HepG2 (cell line): Measurements from ENCODE around the gene PPA2. TPM values are rescaled to one million over a fixed set of nuclear protein-coding genes. Genes with fewer than 3 reads are reported as not detected.
A peak's percentile ranks its signal among the peaks of the same experiment; 100 is the strongest.

Experiments
- AGO2 ChIP-seq: fragments of 200-400 bp; formaldehyde crosslinking; optimal IDR thresholded peaks from 2 replicates; pipeline ENCODE3; 2017; ENCODE audit warnings: mild to moderate bottlenecking, low read depth, low read length, moderate library complexity
- BHLHE40 ChIP-seq: IDR thresholded peaks from 2 replicates; pipeline ENCODE4 v1.6.1; 2011; ENCODE audit warnings: low read length, improper control_type of control experiment
- ISX ChIP-seq: sonication (generic); formaldehyde crosslinking; conservative IDR thresholded peaks from 2 replicates; pipeline ENCODE4 v1.5.0; 2020; ENCODE audit warnings: missing genetic modification reagents
- JUND ChIP-seq: sonication (generic); formaldehyde crosslinking; IDR thresholded peaks from 2 replicates; pipeline ENCODE4 v1.8.0; 2022; ENCODE audit warnings: mild to moderate bottlenecking, missing genetic modification reagents
- KAT2B ChIP-seq: fragments of 150-350 bp; IDR thresholded peaks from 2 replicates; pipeline ENCODE4 v1.6.1; 2014; ENCODE audit warnings: low read depth, low read length, borderline replicate concordance
- KLF16 ChIP-seq, 2 experiments: sonication (generic) in 1 of 2; formaldehyde crosslinking in 1 of 2; IDR thresholded peaks; 2 replicates each; pipeline versions ENCODE4 v1.6.1 to v1.8.0; 2016 to 2023; ENCODE audit warnings: missing genetic modification reagents in 2 of 2, missing compliant biosample characterization in 1 of 2
- MYC ChIP-seq: sonication (generic); formaldehyde crosslinking; IDR thresholded peaks from 2 replicates; pipeline ENCODE4 v1.9.0; 2021; ENCODE audit warnings: missing genetic modification reagents, borderline replicate concordance
- NCOR1 ChIP-seq: fragments of 200-600 bp; sonication (generic); IDR thresholded peaks from 2 replicates; pipeline ENCODE4 v1.7.0; 2017; ENCODE audit warnings: antibody characterized with exemption, low read length, borderline replicate concordance
- PHF8 ChIP-seq: sonication (generic); formaldehyde crosslinking; IDR thresholded peaks from 2 replicates; pipeline ENCODE4 v1.5.0; 2020; ENCODE audit warnings: missing genetic modification reagents
- RBM39 ChIP-seq: fragments of 200-400 bp; formaldehyde crosslinking; IDR thresholded peaks from one replicate; pipeline ENCODE4 v1.6.1; 2018; ENCODE audit warnings: antibody characterized with exemption, mild to moderate bottlenecking, low read depth, low read length; ENCODE audit not compliant: poor library complexity, severe bottlenecking
- RFXAP ChIP-seq: sonication (generic); formaldehyde crosslinking; IDR thresholded peaks from 2 replicates; pipeline ENCODE4 v1.4.0; 2020; ENCODE audit warnings: missing genetic modification reagents, borderline replicate concordance
- SOX13 ChIP-seq, 3 experiments: fragments of 450-650 bp in 1 of 3; sonication (generic) in 1 of 3; formaldehyde crosslinking in 1 of 3; IDR thresholded peaks in 2 of 3; conservative IDR thresholded peaks in 1 of 3; 2 replicates each; pipeline versions ENCODE4 v1.5.0 to v1.6.1; 2016 to 2020; ENCODE audit warnings: antibody characterized with exemption in 1 of 3, mild to moderate bottlenecking in 1 of 3, missing compliant biosample characterization in 1 of 3, missing genetic modification reagents in 1 of 3, moderate library complexity in 1 of 3
- TAF15 ChIP-seq: fragments of 200-400 bp; formaldehyde crosslinking; IDR thresholded peaks from one replicate; pipeline ENCODE4 v1.6.1; 2018; ENCODE audit warnings: mild to moderate bottlenecking, low read depth, low read length; ENCODE audit not compliant: poor library complexity, severe bottlenecking
- TARDBP ChIP-seq: sonication (generic); formaldehyde crosslinking; IDR thresholded peaks from 2 replicates; pipeline ENCODE4 v1.8.0; 2022; ENCODE audit warnings: mild to moderate bottlenecking, missing genetic modification reagents
- THYN1 ChIP-seq: sonication (generic); formaldehyde crosslinking; IDR thresholded peaks from 2 replicates; pipeline ENCODE4 v1.8.1; 2023; ENCODE audit warnings: low read depth, mild to moderate bottlenecking, moderate library complexity, missing genetic modification reagents, borderline replicate concordance
- ZBTB8A ChIP-seq: sonication (generic); formaldehyde crosslinking; IDR thresholded peaks from 2 replicates; pipeline ENCODE4 v1.4.0; 2020; ENCODE audit warnings: mild to moderate bottlenecking, low read depth, missing genetic modification reagents, borderline replicate concordance
- ZNF432 ChIP-seq: sonication (generic); formaldehyde crosslinking; IDR thresholded peaks from 2 replicates; pipeline ENCODE4 v1.5.0; 2020; ENCODE audit warnings: missing genetic modification reagents, mild to moderate bottlenecking, borderline replicate concordance
- ZNF484 ChIP-seq: sonication (generic); formaldehyde crosslinking; IDR thresholded peaks from 2 replicates; pipeline ENCODE4 v1.5.1; 2020; ENCODE audit warnings: mild to moderate bottlenecking, low read depth, missing genetic modification reagents, borderline replicate concordance
- polyA plus RNA-seq, 8 experiments: library from polyadenylated mRNA; depleted of rRNA in 3 of 8; stranded (reverse) in 7 of 8; unstranded in 1 of 8; fragments of >200 nt; fragmentation: Illumina TruSeq in 4 of 8; extraction: Trizol in 4 of 8; gene quantifications; 2 replicates each; pipeline versions ENCODE4 v1.2.1 to v1.2.3, GENCODE V29; 2011 to 2016; ENCODE audit warnings: low read depth in 4 of 8, missing spikeins in 1 of 8, mixed read lengths in 1 of 8; ENCODE audit not compliant: insufficient read depth in 1 of 8
- total RNA-seq, 5 experiments: library from RNA; depleted of rRNA; stranded (reverse); fragments of >200 nt; fragmentation: Illumina TruSeq; extraction: Trizol; gene quantifications; 2 replicates each; pipeline ENCODE4 v1.2.3, GENCODE V29; 2016; ENCODE audit warnings: low read depth in 1 of 5
- TF ChIP-seq, protein P1 (sequence below), 2 experiments: IDR thresholded peaks; 2 replicates each; pipeline ENCODE4 v1.6.1; 2011 to 2012; ENCODE audit warnings: low read length in 2 of 2, borderline replicate concordance in 1 of 2, low read depth in 1 of 2, mild to moderate bottlenecking in 1 of 2, moderate library complexity in 1 of 2
- TF ChIP-seq, protein P2 (sequence below): sonication (generic); formaldehyde crosslinking; IDR thresholded peaks from 2 replicates; pipeline ENCODE4 v1.4.0; 2020; ENCODE audit warnings: mild to moderate bottlenecking, missing genetic modification reagents
- TF ChIP-seq, protein P3 (sequence below): sonication (generic); formaldehyde crosslinking; IDR thresholded peaks from 2 replicates; pipeline ENCODE4 v1.8.0; 2022; ENCODE audit warnings: mild to moderate bottlenecking, missing genetic modification reagents; ENCODE audit not compliant: insufficient replicate concordance

Gene PPA2
- total and polyA plus RNA-seq, 2 of the 13 experiments (the other 11 are each of a cell fraction or from before 2014, with no cell fraction given), result 44.2 to 70.6 TPM

DNA sequence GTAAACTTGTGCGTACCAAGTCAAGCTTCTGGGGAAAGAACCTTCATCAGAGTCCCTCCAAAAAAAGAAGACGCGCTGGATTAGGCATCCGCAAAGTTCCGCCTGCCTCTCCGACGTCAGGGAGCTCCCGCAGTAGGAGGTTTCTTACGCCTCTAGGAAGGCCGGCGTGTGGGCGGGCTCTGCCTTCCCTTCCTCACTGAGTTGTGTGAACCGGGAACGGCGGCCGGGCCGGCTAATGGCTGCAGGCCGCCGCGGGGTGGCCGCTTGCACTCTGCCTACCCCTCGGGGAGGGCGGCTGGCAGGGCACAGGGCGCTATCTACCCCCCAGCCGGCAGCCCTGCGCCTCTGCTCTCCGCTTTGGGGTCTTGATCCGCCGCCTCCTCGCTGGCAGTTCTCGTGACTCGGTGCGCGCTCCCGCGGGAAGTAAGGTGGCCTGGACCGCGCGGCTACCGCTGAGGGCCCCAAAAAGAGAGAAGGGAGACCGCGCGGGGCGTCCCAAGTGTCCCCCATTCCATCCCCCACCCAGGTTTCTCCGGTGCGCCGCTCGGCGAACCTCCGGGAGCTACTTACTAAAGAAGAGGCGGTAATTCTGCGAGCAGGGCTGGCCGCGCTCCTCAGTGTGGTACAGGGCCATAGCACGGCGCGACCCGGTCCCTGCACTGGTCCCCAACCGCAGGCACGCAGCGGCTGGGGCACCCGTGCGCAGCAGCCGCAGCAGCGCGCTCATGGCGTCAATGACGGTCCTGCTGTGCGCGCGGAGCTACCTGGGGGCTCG lies at the start of gene PPA2 (continued):
- TF ChIP-seq, protein P1, sequence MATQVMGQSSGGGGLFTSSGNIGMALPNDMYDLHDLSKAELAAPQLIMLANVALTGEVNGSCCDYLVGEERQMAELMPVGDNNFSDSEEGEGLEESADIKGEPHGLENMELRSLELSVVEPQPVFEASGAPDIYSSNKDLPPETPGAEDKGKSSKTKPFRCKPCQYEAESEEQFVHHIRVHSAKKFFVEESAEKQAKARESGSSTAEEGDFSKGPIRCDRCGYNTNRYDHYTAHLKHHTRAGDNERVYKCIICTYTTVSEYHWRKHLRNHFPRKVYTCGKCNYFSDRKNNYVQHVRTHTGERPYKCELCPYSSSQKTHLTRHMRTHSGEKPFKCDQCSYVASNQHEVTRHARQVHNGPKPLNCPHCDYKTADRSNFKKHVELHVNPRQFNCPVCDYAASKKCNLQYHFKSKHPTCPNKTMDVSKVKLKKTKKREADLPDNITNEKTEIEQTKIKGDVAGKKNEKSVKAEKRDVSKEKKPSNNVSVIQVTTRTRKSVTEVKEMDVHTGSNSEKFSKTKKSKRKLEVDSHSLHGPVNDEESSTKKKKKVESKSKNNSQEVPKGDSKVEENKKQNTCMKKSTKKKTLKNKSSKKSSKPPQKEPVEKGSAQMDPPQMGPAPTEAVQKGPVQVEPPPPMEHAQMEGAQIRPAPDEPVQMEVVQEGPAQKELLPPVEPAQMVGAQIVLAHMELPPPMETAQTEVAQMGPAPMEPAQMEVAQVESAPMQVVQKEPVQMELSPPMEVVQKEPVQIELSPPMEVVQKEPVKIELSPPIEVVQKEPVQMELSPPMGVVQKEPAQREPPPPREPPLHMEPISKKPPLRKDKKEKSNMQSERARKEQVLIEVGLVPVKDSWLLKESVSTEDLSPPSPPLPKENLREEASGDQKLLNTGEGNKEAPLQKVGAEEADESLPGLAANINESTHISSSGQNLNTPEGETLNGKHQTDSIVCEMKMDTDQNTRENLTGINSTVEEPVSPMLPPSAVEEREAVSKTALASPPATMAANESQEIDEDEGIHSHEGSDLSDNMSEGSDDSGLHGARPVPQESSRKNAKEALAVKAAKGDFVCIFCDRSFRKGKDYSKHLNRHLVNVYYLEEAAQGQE (IDR thresholded peaks at IDR 0.05; ENCODE audit: borderline replicate concordance in 1 of 2, low read depth in 1 of 2, low read length in 2 of 2), result peak in 1 of 2 experiments; percentile 27; a peak in 1 of 4 replicates
- TF ChIP-seq PHF8 (CRISPR knock-in tag) (peak; percentile 93), ISX (no peak), AGO2 (peak; percentile 91), TARDBP (no peak), MYC (CRISPR knock-in tag) (peak; percentile 96), ZNF484 (CRISPR knock-in tag) (no peak), KAT2B (no peak), ZBTB8A (no peak; the same call in 1 of the 2 replicates), BHLHE40 (peak; percentile 81), SOX13 (IDR thresholded peaks at IDR 0.05) (no peak), SOX13 (CRISPR knock-in tag; conservative IDR thresholded peaks at IDR 0.05 in 1 of 2, IDR thresholded peaks at IDR 0.05 in 1 of 2) (peak in 1 of 2 experiments; percentile 43; a peak in 1 of 4 replicates), RBM39 (peak; percentile 76), THYN1 (peak; percentile 60; the same call in 1 of the 2 replicates), KLF16 (CRISPR knock-in tag; IDR thresholded peaks at IDR 0.05) (0 out of 4 replicates have a peak, but pooled peaks of 1 of the 2 experiments have one; percentile 87), TAF15 (no peak), NCOR1 (0 out of 2 replicates have a peak, but pooled peaks have one; percentile 25), JUND (CRISPR knock-in tag) (peak; percentile 19; the same call in 1 of the 2 replicates), RFXAP (0 out of 2 replicates have a peak, but pooled peaks have one; percentile 69), ZNF432 (CRISPR knock-in tag) (no peak)
- TF ChIP-seq, protein P2, sequence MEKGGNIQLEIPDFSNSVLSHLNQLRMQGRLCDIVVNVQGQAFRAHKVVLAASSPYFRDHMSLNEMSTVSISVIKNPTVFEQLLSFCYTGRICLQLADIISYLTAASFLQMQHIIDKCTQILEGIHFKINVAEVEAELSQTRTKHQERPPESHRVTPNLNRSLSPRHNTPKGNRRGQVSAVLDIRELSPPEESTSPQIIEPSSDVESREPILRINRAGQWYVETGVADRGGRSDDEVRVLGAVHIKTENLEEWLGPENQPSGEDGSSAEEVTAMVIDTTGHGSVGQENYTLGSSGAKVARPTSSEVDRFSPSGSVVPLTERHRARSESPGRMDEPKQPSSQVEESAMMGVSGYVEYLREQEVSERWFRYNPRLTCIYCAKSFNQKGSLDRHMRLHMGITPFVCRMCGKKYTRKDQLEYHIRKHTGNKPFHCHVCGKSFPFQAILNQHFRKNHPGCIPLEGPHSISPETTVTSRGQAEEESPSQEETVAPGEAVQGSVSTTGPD (CRISPR knock-in tag), result no peak
- TF ChIP-seq, protein P3, sequence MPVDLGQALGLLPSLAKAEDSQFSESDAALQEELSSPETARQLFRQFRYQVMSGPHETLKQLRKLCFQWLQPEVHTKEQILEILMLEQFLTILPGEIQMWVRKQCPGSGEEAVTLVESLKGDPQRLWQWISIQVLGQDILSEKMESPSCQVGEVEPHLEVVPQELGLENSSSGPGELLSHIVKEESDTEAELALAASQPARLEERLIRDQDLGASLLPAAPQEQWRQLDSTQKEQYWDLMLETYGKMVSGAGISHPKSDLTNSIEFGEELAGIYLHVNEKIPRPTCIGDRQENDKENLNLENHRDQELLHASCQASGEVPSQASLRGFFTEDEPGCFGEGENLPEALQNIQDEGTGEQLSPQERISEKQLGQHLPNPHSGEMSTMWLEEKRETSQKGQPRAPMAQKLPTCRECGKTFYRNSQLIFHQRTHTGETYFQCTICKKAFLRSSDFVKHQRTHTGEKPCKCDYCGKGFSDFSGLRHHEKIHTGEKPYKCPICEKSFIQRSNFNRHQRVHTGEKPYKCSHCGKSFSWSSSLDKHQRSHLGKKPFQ (CRISPR knock-in tag), result peak; percentile 79
